Karpas-422 (cell line): ENCODE data around the gene C11orf16. TPM values are rescaled to one million over a fixed set of nuclear protein-coding genes. Genes with fewer than 3 reads are reported as not detected.

Source experiments
- DNase-seq: peaks from one replicate; pipeline ENCODE4 v3.0.0-alpha.2; 2015
- H2AFZ ChIP-seq: fragments of 200-600 bp; sonication (generic); 2 replicates; pipeline ENCODE4 v1.6.1; 2014; ENCODE audit warnings: antibody characterized with exemption, low read length, mixed read lengths
- H3K27ac ChIP-seq: fragments of 200-600 bp; sonication (generic); 2 replicates; pipeline ENCODE4 v1.5.1; 2014; ENCODE audit warnings: mild to moderate bottlenecking, low read length, moderate library complexity
- H3K27me3 ChIP-seq: fragments of 200-600 bp; sonication (generic); 2 replicates; pipeline ENCODE4 v1.6.1; 2014; ENCODE audit warnings: low read length, mixed read lengths
- H3K36me3 ChIP-seq: fragments of 200-600 bp; sonication (generic); 2 replicates; pipeline ENCODE4 v1.6.1; 2014; ENCODE audit warnings: low read length, mixed read lengths; ENCODE audit not compliant: insufficient read depth
- H3K4me1 ChIP-seq: fragments of 200-600 bp; sonication (generic); 2 replicates; pipeline ENCODE4 v1.6.1; 2014; ENCODE audit warnings: mild to moderate bottlenecking, low read length, mixed read lengths
- H3K4me2 ChIP-seq: fragments of 200-600 bp; sonication (generic); 2 replicates; pipeline ENCODE4 v1.6.1; 2014; ENCODE audit warnings: low read length, low read depth, mild to moderate bottlenecking; ENCODE audit not compliant: poor library complexity, severe bottlenecking
- H3K4me3 ChIP-seq: fragments of 200-600 bp; sonication (generic); 2 replicates; pipeline ENCODE4 v1.5.1; 2014; ENCODE audit warnings: mild to moderate bottlenecking, antibody characterized with exemption, low read length, mixed read lengths
- H3K79me2 ChIP-seq: fragments of 200-600 bp; sonication (generic); 2 replicates; pipeline ENCODE4 v1.6.1; 2014; ENCODE audit warnings: mild to moderate bottlenecking, low read length, mixed read lengths
- H3K9ac ChIP-seq: fragments of 200-600 bp; sonication (generic); 2 replicates; pipeline ENCODE4 v1.6.0; 2014; ENCODE audit warnings: low read length
- H3K9me2 ChIP-seq: fragments of 200-600 bp; sonication (generic), shearing (Covaris generic); replicated peaks from 2 replicates; pipeline ENCODE4 v1.6.0; 2014; ENCODE audit warnings: mild to moderate bottlenecking, low read length, moderate library complexity; ENCODE audit not compliant: insufficient read depth
- H3K9me3 ChIP-seq: fragments of 300-700, 200-600 bp; sonication (generic); 2 replicates; pipeline ENCODE4 v1.6.1; 2014; ENCODE audit warnings: low read length, mixed read lengths
- H4K20me1 ChIP-seq: fragments of 200-600 bp; sonication (generic); 2 replicates; pipeline ENCODE4 v1.6.1; 2014; ENCODE audit warnings: mild to moderate bottlenecking, antibody characterized with exemption, low read length, low read depth; ENCODE audit not compliant: insufficient read depth
- total RNA-seq: library from RNA; depleted of rRNA; stranded (reverse); fragments of >200 nt; shearing (Covaris generic); gene quantifications from 2 replicates; pipeline ENCODE4 v1.2.3, GENCODE V29; 2014; ENCODE audit warnings: low replicate concordance

The C11orf16 gene
- total RNA-seq, 1 experiment from 2014 or later = not detected

DNA sequence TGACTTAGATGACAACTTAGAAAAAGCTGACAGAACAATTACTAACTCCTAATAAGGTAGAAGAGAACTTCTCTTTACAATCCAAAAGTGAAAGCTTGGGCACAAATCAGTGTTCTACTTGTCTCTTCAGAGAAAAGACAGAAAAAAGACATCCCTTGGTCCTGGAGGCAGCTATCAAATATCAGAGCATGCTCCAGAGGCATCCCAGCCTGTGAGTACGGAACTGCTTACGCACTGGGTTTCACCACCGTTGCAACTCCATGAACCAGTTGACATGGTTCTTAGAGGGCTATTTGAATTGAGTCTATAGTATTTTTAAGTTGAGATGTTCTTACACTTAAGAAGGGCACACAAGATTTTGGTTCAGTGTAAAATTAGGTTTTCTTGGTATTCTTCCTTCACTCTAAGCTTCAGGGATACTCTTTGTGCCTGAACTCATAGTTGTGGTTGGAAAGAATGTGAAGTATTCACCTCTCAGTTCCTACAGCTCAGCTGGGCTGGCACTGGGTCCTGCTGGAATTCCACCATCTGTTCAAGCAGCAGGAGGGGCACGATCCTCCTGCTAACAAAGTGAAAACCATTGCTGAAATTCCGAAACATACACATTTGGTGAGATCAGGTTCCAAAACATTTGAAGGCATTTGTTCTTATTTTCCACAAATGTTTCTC is 15.5 kb downstream of the C11orf16 start:
- H3K9me2 ChIP-seq = no peaks in the 10 kb centered on the region
- H3K4me3 ChIP-seq = no peak overlapping the region
- no peak overlapping the region for H3K9ac ChIP-seq
- no peak overlapping the region for H3K4me2 ChIP-seq
- H3K27me3 ChIP-seq = no peaks in the 10 kb centered on the region
- H4K20me1 ChIP-seq = no peaks in the 10 kb centered on the region
- peaks cover 2% of the 10 kb centered on the region; the same call in 1 of the 2 replicates for H3K79me2 ChIP-seq
- peaks cover 7% of the 10 kb centered on the region; the same call in 1 of the 2 replicates for H3K36me3 ChIP-seq
- no peaks in the 10 kb centered on the region for H3K9me3 ChIP-seq
- peaks cover 15% of the 10 kb centered on the region for H3K4me1 ChIP-seq
- H2AFZ ChIP-seq = no peak overlapping the region
- DNase-seq = no peak
- no peak overlapping the region for H3K27ac ChIP-seq

GRCh38 chr11:8914661-8915018 is 18.1 kb downstream of the C11orf16 start:
- H2AFZ ChIP-seq = no peak overlapping the region
- no peak overlapping the region for H3K4me3 ChIP-seq

GRCh38 chr11:8913961-8914660 is 18.6 kb downstream of the C11orf16 start:
- Histone ChIP-seq H3K79me2 (peaks cover 9% of the 10 kb centered on the region; the same call in 1 of the 2 replicates), H3K4me3 (peak overlapping the region; percentile 43), H3K4me2 (peak overlapping the region; percentile 64), H2AFZ (peak overlapping the region; percentile 79), H3K27me3 (no peaks in the 10 kb centered on the region), H4K20me1 (no peaks in the 10 kb centered on the region), H3K36me3 (peaks cover 4% of the 10 kb centered on the region; the same call in 1 of the 2 replicates), H3K9ac (peak overlapping the region; percentile 46), H3K9me2 (no peaks in the 10 kb centered on the region), H3K27ac (peak overlapping the region; percentile 35; the same call in 1 of the 2 replicates), H3K4me1 (peaks cover 30% of the 10 kb centered on the region), H3K9me3 (no peaks in the 10 kb centered on the region)
- peak; percentile 83 for DNase-seq

More at GRCh38 chr11:8914661-8915018, 18.1 kb downstream of the C11orf16 start:
- H3K9ac ChIP-seq = no peak overlapping the region
- no peaks in the 10 kb centered on the region for H3K9me2 ChIP-seq
- H3K9me3 ChIP-seq = no peaks in the 10 kb centered on the region
- H3K4me1 ChIP-seq = peaks cover 30% of the 10 kb centered on the region
- peaks cover 9% of the 10 kb centered on the region; the same call in 1 of the 2 replicates for H3K79me2 ChIP-seq
- no peak for DNase-seq
- H3K4me2 ChIP-seq = no peak overlapping the region
- no peaks in the 10 kb centered on the region for H4K20me1 ChIP-seq
- H3K27me3 ChIP-seq = no peaks in the 10 kb centered on the region
- H3K36me3 ChIP-seq = peaks cover 7% of the 10 kb centered on the region; the same call in 1 of the 2 replicates
- H3K27ac ChIP-seq = no peak overlapping the region

DNA sequence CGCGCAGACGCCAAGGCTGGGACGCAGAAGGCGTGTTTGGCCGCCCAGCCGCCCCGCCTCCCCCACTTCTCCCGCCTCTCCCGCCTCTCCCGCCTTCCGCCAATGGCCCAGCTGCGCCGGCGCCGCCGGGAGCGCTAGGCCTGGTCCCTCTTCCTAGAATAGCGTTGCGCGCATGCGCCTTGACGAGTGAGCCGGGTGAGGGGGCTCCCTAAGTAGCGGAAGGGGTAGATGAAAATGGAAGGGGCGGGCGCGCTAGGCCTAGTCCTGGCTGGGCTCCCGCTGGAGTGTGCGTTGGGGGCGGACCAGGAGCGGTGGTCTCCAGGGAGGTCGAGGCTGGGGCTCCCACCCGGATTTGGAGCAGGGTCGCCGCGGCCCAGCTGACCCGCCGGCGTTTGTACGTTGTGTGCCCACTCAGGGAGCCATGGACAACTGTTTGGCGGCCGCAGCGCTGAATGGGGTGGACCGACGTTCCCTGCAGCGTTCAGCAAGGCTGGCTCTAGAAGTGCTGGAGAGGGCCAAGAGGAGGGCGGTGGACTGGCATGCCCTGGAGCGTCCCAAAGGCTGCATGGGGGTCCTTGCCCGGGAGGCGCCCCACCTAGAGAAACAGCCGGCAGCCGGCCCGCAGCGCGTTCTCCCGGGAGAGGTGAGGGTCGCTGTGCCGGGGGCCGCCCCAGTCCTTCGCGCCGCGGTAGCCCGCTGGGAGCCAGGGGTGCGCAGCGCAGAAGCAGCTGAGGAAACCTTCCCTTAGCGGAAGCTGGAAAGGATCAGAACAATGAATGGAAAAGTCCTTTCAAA is 21.5 kb downstream of the C11orf16 start, which contains the start of gene AKIP1:
Gene AKIP1 (plus strand): TSS at position 161 of the 795 bp plus-strand sequence. CDS start 261 bp downstream, at position 422.
- H3K9ac ChIP-seq = peak within 1 kb of the TSS; percentile 91
- H3K27me3 ChIP-seq = no peaks in the 10 kb centered on the region
- H3K4me3 ChIP-seq = peak within 1 kb of the TSS; percentile 93
- H3K4me1 ChIP-seq = peaks cover 33% of the 10 kb centered on the region
- peak; percentile 97 for DNase-seq
- H3K9me2 ChIP-seq = no peaks in the 10 kb centered on the region
- peak within 1 kb of the TSS; percentile 98 for H2AFZ ChIP-seq
- peaks cover 9% of the 10 kb centered on the region; the same call in 1 of the 2 replicates for H3K79me2 ChIP-seq
- H3K4me2 ChIP-seq = peak within 1 kb of the TSS; percentile 87
- no peaks in the 10 kb centered on the region for H3K36me3 ChIP-seq
- H3K27ac ChIP-seq = peak within 1 kb of the TSS; percentile 17; the same call in 1 of the 2 replicates
- no peaks in the 10 kb centered on the region for H4K20me1 ChIP-seq
- no peaks in the 10 kb centered on the region for H3K9me3 ChIP-seq

- Histone ChIP-seq H3K4me3 (peak overlapping the region; percentile 93), H3K9me3 (no peaks in the 10 kb centered on the region), H3K27me3 (no peaks in the 10 kb centered on the region), H3K79me2 (peaks cover 9% of the 10 kb centered on the region; the same call in 1 of the 2 replicates), H3K36me3 (no peaks in the 10 kb centered on the region), H3K4me1 (peaks cover 33% of the 10 kb centered on the region), H3K27ac (no peak overlapping the region), H3K9me2 (no peaks in the 10 kb centered on the region), H2AFZ (no peak overlapping the region; the same call in 1 of the 2 replicates), H4K20me1 (no peaks in the 10 kb centered on the region), H3K9ac (peak overlapping the region; percentile 64), H3K4me2 (peak overlapping the region; percentile 87)
- no peak for DNase-seq
Observed at GRCh38 chr11:8910649-8911026, 22.1 kb downstream of the C11orf16 start.

GRCh38 chr11:8908099-8908498 is 24.6 kb downstream of the C11orf16 start:
- Histone ChIP-seq H2AFZ (no peak overlapping the region), H3K27ac (no peak overlapping the region), H3K9ac (no peak overlapping the region), H3K79me2 (peaks cover 9% of the 10 kb centered on the region; the same call in 1 of the 2 replicates), H3K9me3 (no peaks in the 10 kb centered on the region), H3K4me3 (no peak overlapping the region), H3K9me2 (no peaks in the 10 kb centered on the region), H3K36me3 (no peaks in the 10 kb centered on the region), H3K27me3 (no peaks in the 10 kb centered on the region), H3K4me2 (no peak overlapping the region), H4K20me1 (no peaks in the 10 kb centered on the region), H3K4me1 (peaks cover 21% of the 10 kb centered on the region)
- DNase-seq = peak; percentile 40

DNA sequence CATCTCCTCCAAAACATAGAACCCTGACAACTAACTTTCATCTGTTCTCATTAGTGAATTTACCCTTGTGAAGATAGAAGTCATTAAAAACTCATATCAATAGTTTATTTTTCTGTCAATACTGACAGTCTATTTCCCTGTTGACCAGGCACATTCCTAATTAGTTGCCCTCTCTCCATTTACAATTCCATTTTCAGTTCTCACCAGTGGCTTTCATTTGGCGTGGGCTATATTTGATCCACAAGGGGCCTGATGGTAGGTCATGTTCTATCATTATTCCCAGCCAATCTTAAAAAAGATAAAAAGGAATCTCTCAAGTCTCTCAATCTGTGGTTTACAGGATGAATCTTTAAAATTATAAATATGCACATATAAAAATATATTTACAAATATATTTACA is 25.6 kb downstream of the C11orf16 start:
- Histone ChIP-seq H2AFZ (no peak overlapping the region), H3K4me2 (no peak overlapping the region), H3K9me2 (no peaks in the 10 kb centered on the region), H3K27ac (no peak overlapping the region), H3K9me3 (no peaks in the 10 kb centered on the region), H3K79me2 (peaks cover 5% of the 10 kb centered on the region; the same call in 1 of the 2 replicates), H3K4me1 (peaks cover 17% of the 10 kb centered on the region), H3K9ac (no peak overlapping the region), H3K36me3 (no peaks in the 10 kb centered on the region), H4K20me1 (no peaks in the 10 kb centered on the region), H3K27me3 (no peaks in the 10 kb centered on the region), H3K4me3 (no peak overlapping the region)
- peak; percentile 5 for DNase-seq
